ENCODE measurements around the gene RBM5.
A peak's percentile ranks its signal among the peaks of the same experiment; 100 is the strongest.

RBM5 gene

DNA sequence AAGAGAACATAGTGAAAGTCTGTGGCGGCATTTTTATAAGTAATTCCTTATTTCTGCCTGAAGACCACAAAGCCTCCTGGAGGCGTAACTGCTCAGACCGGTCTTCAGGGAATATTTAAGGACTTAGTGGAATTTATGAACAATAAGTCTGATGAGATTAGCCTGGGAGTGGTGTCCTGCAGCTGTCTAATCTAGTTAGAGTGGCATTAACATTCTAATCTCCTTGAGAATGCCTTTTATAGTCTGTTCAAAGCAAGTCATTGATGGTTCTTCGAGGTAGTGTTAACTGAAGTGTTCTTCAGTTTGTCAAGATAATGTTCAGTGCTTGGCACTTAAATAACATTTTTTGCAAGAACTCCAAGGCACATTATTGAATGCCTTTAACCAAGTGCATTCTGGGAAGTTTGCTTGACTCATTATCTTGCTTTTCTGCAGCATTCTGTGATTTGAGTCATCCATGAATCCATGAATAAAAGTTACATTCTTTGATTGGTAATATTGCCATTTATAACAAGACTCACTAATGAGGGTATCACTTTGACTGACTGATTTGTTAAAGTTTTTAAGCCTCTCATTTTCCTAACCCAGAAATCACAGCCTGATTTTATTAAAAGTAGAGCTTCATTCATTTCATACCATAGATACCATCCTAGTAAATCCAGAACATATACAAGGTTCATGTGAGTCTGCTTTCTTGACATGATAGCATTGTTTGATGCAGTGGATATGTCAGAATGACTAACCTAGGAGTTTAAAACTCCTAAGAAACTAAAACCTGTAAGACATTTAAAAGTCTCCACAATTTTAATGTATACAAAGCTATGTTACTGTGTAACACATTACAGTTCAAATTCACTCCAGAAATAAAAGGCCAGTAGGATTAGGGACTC, 12.5 kb downstream of the RBM5 start:
- ChIA-PET CTCF (interaction anchor here (0.6 kb wide), 1 partner anchor 7 kb away, joined by 5 read pairs; no protein-coding TSS in a partner anchor), POLR2A (ENCODE audit: low non-redundant PET) (no interaction called here)
- H3K27ac ChIP-seq, result no peak overlapping the region
- TF ChIP-seq, protein P1, sequence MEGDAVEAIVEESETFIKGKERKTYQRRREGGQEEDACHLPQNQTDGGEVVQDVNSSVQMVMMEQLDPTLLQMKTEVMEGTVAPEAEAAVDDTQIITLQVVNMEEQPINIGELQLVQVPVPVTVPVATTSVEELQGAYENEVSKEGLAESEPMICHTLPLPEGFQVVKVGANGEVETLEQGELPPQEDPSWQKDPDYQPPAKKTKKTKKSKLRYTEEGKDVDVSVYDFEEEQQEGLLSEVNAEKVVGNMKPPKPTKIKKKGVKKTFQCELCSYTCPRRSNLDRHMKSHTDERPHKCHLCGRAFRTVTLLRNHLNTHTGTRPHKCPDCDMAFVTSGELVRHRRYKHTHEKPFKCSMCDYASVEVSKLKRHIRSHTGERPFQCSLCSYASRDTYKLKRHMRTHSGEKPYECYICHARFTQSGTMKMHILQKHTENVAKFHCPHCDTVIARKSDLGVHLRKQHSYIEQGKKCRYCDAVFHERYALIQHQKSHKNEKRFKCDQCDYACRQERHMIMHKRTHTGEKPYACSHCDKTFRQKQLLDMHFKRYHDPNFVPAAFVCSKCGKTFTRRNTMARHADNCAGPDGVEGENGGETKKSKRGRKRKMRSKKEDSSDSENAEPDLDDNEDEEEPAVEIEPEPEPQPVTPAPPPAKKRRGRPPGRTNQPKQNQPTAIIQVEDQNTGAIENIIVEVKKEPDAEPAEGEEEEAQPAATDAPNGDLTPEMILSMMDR (conservative IDR thresholded peaks at IDR 0.05; ENCODE audit: low read depth), result no peak
- DNase-seq (ENCODE audit: low spot score), result no peak

DNA sequence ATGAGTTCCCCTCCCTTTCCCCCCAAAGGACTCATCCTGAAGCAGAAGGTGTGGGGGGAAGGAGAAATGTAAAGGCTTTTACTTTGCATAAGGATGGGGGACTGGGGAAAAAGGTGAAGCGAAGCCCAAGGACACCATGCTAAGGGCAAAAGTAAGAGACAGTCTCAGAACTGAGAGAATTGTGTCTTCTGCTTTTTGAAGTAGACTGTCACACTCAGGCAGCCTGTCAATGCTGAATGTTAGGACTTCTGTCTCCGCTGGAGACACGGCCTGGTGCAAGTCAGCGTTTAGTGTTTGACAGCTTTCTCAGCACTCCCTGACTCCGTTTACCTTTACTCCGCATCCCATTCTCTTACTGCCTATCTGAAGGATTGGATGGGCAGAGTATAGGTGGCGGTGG, 13.8 kb downstream of the RBM5 start:
- no peak for DNase-seq (ENCODE audit: low spot score)
- ChIA-PET CTCF (no interaction called here), POLR2A (ENCODE audit: low non-redundant PET) (no interaction called here)
- TF ChIP-seq, protein P1 (conservative IDR thresholded peaks at IDR 0.05; ENCODE audit: low read depth), result no peak
- H3K27ac ChIP-seq, result no peak overlapping the region

DNA sequence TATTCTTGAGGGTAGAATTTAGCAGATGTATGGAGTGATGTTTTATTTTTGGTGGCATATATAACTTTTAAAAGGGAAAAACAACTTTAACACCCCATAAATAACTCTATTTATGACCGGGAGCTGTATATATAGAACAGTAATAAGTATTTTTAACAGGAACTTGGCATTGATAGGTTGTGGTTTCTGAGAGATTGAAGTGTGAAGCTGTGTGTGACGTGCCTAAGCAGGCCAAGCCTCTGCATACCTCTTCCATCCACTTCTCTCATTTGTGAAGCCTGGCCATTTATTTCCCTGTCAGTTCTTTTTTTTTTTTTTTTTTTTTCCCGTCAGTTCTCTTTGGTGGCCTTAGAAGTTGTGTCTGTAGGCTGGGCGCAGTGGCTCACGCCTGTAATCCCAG, 23.0 kb downstream of the RBM5 start:
- TF ChIP-seq, protein P1 (conservative IDR thresholded peaks at IDR 0.05; ENCODE audit: low read depth), result no peak
- POLR2A ChIA-PET (ENCODE audit: low non-redundant PET), result no interaction called here
- CTCF ChIA-PET, result interaction anchor here (0.7 kb wide), 1 partner anchor 77 kb away, joined by 3 read pairs; no protein-coding TSS in a partner anchor

DNA sequence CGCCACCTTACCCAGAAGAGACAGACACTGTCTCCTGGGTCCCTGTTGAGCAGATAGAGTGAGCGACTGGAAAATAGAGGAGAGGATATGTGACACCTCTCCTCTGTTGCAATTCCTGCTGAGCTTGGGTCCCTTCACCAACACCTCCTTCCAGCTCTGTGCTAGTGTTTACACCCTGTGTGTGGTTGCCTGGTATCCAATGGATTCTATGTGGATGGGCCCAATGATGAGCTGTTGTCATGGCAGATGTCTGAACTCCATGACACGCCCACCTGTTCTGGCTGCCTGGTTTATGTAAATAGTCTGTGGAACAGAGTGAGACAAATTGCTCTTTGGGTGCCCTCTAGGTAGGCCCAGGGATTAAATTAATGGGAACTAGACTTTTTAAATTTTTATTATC, 23.7 kb downstream of the RBM5 start:
- ChIA-PET POLR2A (ENCODE audit: low non-redundant PET) (no interaction called here), CTCF (no interaction called here)
- TF ChIP-seq, protein P1 (conservative IDR thresholded peaks at IDR 0.05; ENCODE audit: low read depth), result no peak
- no peak for DNase-seq (ENCODE audit: low spot score)
- H3K27ac ChIP-seq, result no peak overlapping the region

More for the DNA sequence above, 23.0 kb downstream of the RBM5 start:
- DNase-seq (ENCODE audit: low spot score), result no peak
- H3K27ac ChIP-seq, result no peak overlapping the region

DNA sequence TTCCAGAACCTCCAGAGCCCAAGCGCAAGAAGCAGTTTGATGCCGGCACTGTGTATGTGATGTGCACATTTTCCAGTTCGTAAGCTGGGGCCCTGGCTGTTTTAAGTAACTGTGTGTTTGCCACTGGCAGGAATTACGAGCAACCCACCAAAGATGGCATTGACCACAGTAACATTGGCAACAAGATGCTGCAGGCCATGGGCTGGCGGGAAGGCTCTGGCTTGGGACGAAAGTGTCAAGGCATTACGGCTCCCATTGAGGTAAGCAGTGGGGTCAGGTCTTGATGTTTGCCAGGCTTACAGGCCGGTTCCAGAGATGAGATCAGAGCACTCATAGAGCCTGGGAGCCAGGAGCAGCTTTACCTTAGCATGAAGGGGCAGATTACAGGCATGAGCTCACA, 28.4 kb downstream of the RBM5 start:
- ChIA-PET POLR2A (ENCODE audit: low non-redundant PET) (no interaction called here), CTCF (interaction anchor here (0.7 kb wide), 1 partner anchor 440 kb away, joined by 3 read pairs; no protein-coding TSS in a partner anchor)
- TF ChIP-seq, protein P1 (conservative IDR thresholded peaks at IDR 0.05; ENCODE audit: low read depth), result no peak
- no peak for DNase-seq (ENCODE audit: low spot score)
- peak overlapping the region; percentile 53 for H3K27ac ChIP-seq

DNA sequence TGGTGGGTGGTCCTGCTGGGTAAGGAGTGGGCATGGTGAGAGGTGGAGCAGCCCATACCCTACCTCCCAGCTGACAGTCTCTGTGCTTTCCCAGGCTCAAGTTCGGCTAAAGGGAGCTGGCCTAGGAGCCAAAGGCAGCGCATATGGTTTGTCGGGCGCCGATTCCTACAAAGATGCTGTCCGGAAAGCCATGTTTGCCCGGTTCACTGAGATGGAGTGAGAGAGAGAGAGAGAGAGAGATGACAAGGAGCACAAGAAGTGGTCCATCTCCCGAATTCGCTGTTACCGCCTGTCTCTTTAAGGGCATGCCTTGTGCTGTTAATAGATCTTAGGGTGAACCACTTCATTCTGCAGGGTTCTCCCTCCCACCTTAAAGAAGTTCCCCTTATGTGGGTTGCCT, 29.5 kb downstream of the RBM5 start:
- ChIA-PET CTCF (no interaction called here), POLR2A (ENCODE audit: low non-redundant PET) (no interaction called here)

More for the DNA sequence above, 29.5 kb downstream of the RBM5 start:
- TF ChIP-seq, protein P1 (conservative IDR thresholded peaks at IDR 0.05; ENCODE audit: low read depth), result no peak
- no peak for DNase-seq (ENCODE audit: low spot score)
- H3K27ac ChIP-seq, result peak overlapping the region; percentile 53

Measured in RWPE1 (cell line).